ENCODE data around the gene GALNT11.

GALNT11 gene

DNA sequence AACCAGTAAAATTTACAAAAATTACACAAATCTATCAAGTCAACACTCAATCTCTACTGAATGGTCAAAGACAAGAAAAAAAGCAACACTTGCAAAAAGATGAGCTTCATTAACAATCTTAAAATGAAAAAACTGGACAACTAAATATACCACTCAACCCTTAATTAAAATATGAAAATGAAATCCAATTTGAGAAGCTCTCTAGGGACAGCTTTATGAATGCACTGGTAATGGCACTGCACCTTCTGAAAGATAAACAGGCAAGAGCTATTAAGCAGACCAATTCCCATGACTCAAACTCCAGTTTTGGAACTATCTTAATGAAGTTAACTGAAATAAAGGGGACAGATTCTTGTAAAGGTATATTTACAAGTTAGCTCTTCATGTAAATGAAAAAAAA is 135.7 kb downstream of the GALNT11 start:
- DNase-seq, result no peak

DNA sequence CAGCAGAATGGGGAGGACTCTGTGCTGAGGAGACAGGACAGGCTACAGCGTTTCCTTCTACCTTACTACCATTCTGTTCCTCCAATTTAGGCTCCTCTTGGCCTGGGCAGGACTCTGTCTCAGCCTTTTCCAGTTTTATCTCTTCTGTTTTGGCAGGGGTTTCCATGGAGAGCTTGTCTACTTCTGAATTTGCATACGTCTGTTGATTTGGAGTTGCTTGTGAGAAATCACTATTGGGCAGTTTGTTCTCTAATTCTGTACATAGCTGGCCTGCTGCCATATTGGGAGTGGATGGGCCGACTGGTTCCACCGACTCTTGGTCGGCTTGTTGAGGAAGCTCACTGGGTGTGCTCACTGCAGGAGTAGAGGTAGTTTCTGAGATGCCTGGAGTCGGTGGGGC is 136.8 kb downstream of the GALNT11 start:
- DNase-seq, result no peak

Data from activated CD4-positive, alpha-beta T cell treated with anti-CD3 and anti-CD28 coated beads for 48 hours (primary cell).